HepG2 (cell line): Measurements from ENCODE around the gene IQCM. TPM values are rescaled to one million over a fixed set of nuclear protein-coding genes. Genes with fewer than 3 reads are reported as not detected.

Experiments
- ATAC-seq: fragments of 200-7000 bp; cut with Tn5 transposase; 3 replicates; pipeline ENCODE4 v1.9.1; 2020; ENCODE audit warnings: mild to moderate bottlenecking, moderate library complexity
- BruUV-seq: library from RNA; stranded (reverse); fragments of 400-500 nt; replicated peaks from 2 replicates; lab custom pipeline; 2021; lab: Mats Ljungman, UMichigan
- CTCF ChIA-PET: fragments of 300-600 bp; formaldehyde crosslinking; extraction: SDS; loops from one replicate; lab custom pipeline; 2021; ENCODE audit warnings: low total read pairs, inconsistent platforms, low intra/inter-chr PET ratio; lab: Yijun Ruan, JAX
- POLR2A ChIA-PET: fragments of 350-600 bp; sonication (Branson Sonifier 250); formaldehyde crosslinking; loops from one replicate; lab custom pipeline; 2020; ENCODE audit warnings: antibody characterized with exemption, inconsistent platforms; lab: Yijun Ruan, JAX
- DNase-seq: peaks from one replicate; pipeline ENCODE4 v3.0.0-alpha.2; 2015; ENCODE audit warnings: low spot score
- FAIRE-seq: peaks from 3 replicates; lab custom pipeline; 2011; peaks lifted over from hg19 to GRCh38; lab: Jason Lieb, UNC
- H2AFZ ChIP-seq: one replicate; pipeline ENCODE4 v1.6.1; 2011; ENCODE audit warnings: low read length, inconsistent platforms
- H3K27ac ChIP-seq: fragments of 300-600 bp; 3 replicates; pipeline ENCODE4 v1.8.0; 2011; ENCODE audit warnings: mixed run types, mild to moderate bottlenecking, mixed read lengths, low read length, inconsistent platforms; ENCODE audit not compliant: insufficient read depth; ENCODE audit errors: extremely low read length
- H3K27me3 ChIP-seq, 2 experiments: fragments of 200-600 bp in 1 of 2; 2 replicates in 1 of 2; 3 replicates in 1 of 2; pipeline versions ENCODE4 v1.6.0 to v1.8.0; 2011; ENCODE audit warnings: low read length in 2 of 2, mild to moderate bottlenecking in 2 of 2, moderate library complexity in 2 of 2, inconsistent platforms in 1 of 2; ENCODE audit not compliant: insufficient read depth in 2 of 2, control insufficient read depth in 1 of 2
- H3K36me3 ChIP-seq, 2 experiments: fragments of 200-600 bp in 1 of 2; replicated peaks in 1 of 2; 2 replicates in 1 of 2; 3 replicates in 1 of 2; pipeline versions ENCODE4 v1.5.1 to v1.8.0; 2011; ENCODE audit warnings: low read length in 2 of 2, inconsistent platforms in 1 of 2; ENCODE audit not compliant: insufficient read depth in 2 of 2, control insufficient read depth in 1 of 2
- H3K4me1 ChIP-seq: 2 replicates; pipeline ENCODE4 v1.5.1; 2012; ENCODE audit warnings: low read length, inconsistent platforms; ENCODE audit not compliant: insufficient read depth
- H3K4me2 ChIP-seq: 2 replicates; pipeline ENCODE4 v1.6.0; 2011; ENCODE audit warnings: low read depth, low read length, inconsistent platforms
- H3K4me3 ChIP-seq, 3 experiments: fragments of 200-600 bp in 1 of 3; sonication (generic), shearing (Covaris generic) in 1 of 3; replicated peaks in 1 of 3; 2 replicates each; pipeline ENCODE4 v1.5.1; 2011 to 2016; ENCODE audit warnings: low read length in 3 of 3, inconsistent platforms in 2 of 3, low read depth in 2 of 3, mild to moderate bottlenecking in 2 of 3, control low read depth in 1 of 3, mixed read lengths in 1 of 3; ENCODE audit not compliant: insufficient read depth in 1 of 3
- H3K79me2 ChIP-seq: one replicate; pipeline ENCODE4 v1.6.1; 2011; ENCODE audit warnings: low read length, inconsistent platforms; ENCODE audit not compliant: insufficient read depth
- H3K9ac ChIP-seq: 2 replicates; pipeline ENCODE4 v1.6.0; 2011; ENCODE audit warnings: mild to moderate bottlenecking, low read depth, low read length, inconsistent platforms; ENCODE audit not compliant: insufficient read depth
- H3K9me3 ChIP-seq: 2 replicates; pipeline ENCODE4 v1.5.1; 2012; ENCODE audit warnings: mild to moderate bottlenecking, low read length
- H4K20me1 ChIP-seq: 2 replicates; pipeline ENCODE4 v1.6.0; 2011; ENCODE audit warnings: inconsistent platforms, mild to moderate bottlenecking, low read length, moderate library complexity; ENCODE audit not compliant: insufficient read depth
- CTCF ChIP-seq: sonication (generic); formaldehyde crosslinking; IDR thresholded peaks from 2 replicates; pipeline ENCODE4 v1.5.0; 2020; ENCODE audit warnings: mild to moderate bottlenecking, missing genetic modification reagents, moderate library complexity
- RAD21 ChIP-seq: fragments of 450-650 bp; formaldehyde crosslinking; IDR thresholded peaks from 2 replicates; pipeline ENCODE4 v1.5.0; 2020; ENCODE audit warnings: mild to moderate bottlenecking
- TBL1XR1 ChIP-seq: fragments of 150-350 bp; IDR thresholded peaks from 2 replicates; pipeline ENCODE4 v1.6.1; 2014; ENCODE audit warnings: borderline replicate concordance, low read length; ENCODE audit not compliant: partially characterized antibody
- ZNF484 ChIP-seq: sonication (generic); formaldehyde crosslinking; IDR thresholded peaks from 2 replicates; pipeline ENCODE4 v1.5.1; 2020; ENCODE audit warnings: mild to moderate bottlenecking, low read depth, missing genetic modification reagents, borderline replicate concordance
- ZNF589 ChIP-seq: sonication (generic); formaldehyde crosslinking; conservative IDR thresholded peaks from 2 replicates; pipeline ENCODE4 v1.8.0; 2022; ENCODE audit warnings: mild to moderate bottlenecking, moderate library complexity, missing genetic modification reagents
- ZNF615 ChIP-seq: sonication (generic); formaldehyde crosslinking; IDR thresholded peaks from 2 replicates; pipeline ENCODE4 v1.5.0; 2020; ENCODE audit warnings: mild to moderate bottlenecking, missing genetic modification reagents, borderline replicate concordance
- ZNF629 ChIP-seq: sonication (generic); formaldehyde crosslinking; conservative IDR thresholded peaks from 2 replicates; pipeline ENCODE4 v1.5.0; 2020; ENCODE audit warnings: missing genetic modification reagents
- ZNF775 ChIP-seq: sonication (generic); formaldehyde crosslinking; IDR thresholded peaks from 2 replicates; pipeline ENCODE4 v1.4.0; 2020; ENCODE audit warnings: missing genetic modification reagents, mild to moderate bottlenecking, moderate library complexity, borderline replicate concordance
- WGBS: methylation state at CpG from one replicate; pipeline ENCODE4 v1.1.6; 2017; ENCODE audit warnings: low lambda C conversion rate; 5-methylcytosine and 5-hydroxymethylcytosine counted together
- in situ Hi-C: cut with HindIII; loops from 2 replicates; pipeline ENCODE4 v1.10.0; 2017; ENCODE audit warnings: low pct_unique_long_range_greater_than_20kb; ENCODE audit not compliant: extremely low pct_ligation_motif_present
- intact Hi-C: fragments of 100-400 bp; cut with micrococcal nuclease; formaldehyde crosslinking; loops from one replicate; pipeline ENCODE4 v1.10.0; 2022; ENCODE audit not compliant: unreplicated experiment
- polyA plus RNA-seq, 8 experiments: library from polyadenylated mRNA; depleted of rRNA in 3 of 8; stranded (reverse) in 7 of 8; unstranded in 1 of 8; fragments of >200 nt; fragmentation: Illumina TruSeq in 4 of 8; extraction: Trizol in 4 of 8; gene quantifications; 2 replicates each; pipeline versions ENCODE4 v1.2.1 to v1.2.3, GENCODE V29; 2011 to 2016; ENCODE audit warnings: low read depth in 4 of 8, missing spikeins in 1 of 8, mixed read lengths in 1 of 8; ENCODE audit not compliant: insufficient read depth in 1 of 8
- total RNA-seq, 5 experiments: library from RNA; depleted of rRNA; stranded (reverse); fragments of >200 nt; fragmentation: Illumina TruSeq; extraction: Trizol; gene quantifications; 2 replicates each; pipeline ENCODE4 v1.2.3, GENCODE V29; 2016; ENCODE audit warnings: low read depth in 1 of 5
- TF ChIP-seq, protein P1 (sequence below): sonication (generic); formaldehyde crosslinking; IDR thresholded peaks from 2 replicates; pipeline ENCODE4 v1.8.0; 2023; ENCODE audit warnings: mild to moderate bottlenecking, missing genetic modification reagents

Gene IQCM
- total and polyA plus RNA-seq, 2 of the 13 experiments (the other 11 are each of a cell fraction or from before 2014, with no cell fraction given): not detected

DNA sequence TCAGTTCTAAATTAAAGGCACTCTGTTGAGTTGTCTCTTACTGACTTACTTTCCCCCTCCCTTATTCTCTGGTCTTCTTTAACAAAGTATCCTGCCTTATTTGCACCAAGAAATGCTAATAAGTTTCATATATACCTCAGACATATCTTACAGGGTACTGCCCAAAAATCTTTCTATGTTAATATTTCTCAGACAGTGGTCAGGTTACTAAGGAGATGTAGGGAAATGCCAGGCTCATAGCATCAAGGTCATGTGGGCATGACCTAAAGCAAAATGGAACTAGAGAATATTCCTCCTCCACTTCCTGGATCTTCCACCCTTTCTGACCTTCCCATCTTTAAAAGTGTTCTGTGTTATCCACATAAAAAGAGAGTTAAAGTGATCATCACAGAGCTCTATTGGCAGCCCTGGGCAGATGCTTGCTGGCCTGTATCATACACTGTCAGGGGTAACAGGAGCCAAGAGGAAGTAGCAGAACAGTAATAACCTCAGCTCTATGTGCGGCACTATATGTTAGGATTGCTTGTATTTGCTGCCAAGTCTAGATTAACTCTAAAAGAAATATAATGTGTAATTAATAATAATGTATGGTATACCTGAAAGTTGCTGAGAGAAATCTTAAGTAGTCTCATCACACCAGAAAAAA lies 74.3 kb downstream of the IQCM start:
- H3K27me3 ChIP-seq: no peaks in the 10 kb centered on the region
- CTCF ChIA-PET: no interaction called here

More for the DNA sequence above, 74.3 kb downstream of the IQCM start:
- Histone ChIP-seq H3K4me1 (no peaks in the 10 kb centered on the region), H3K4me2 (no peak overlapping the region), H3K79me2 (no peaks in the 10 kb centered on the region), H3K4me3 (no peak overlapping the region), H4K20me1 (no peaks in the 10 kb centered on the region), H3K9me3 (no peaks in the 10 kb centered on the region), H3K9ac (no peak overlapping the region), H3K36me3 (no peaks in the 10 kb centered on the region), H3K27ac (no peak overlapping the region), H2AFZ (no peak overlapping the region)
- no TSS peak for BruUV-seq
- in situ Hi-C loops: no loop called here
- no peak for TF ChIP-seq ZNF484
- no peak for TF ChIP-seq ZNF615
- TF ChIP-seq RAD21 (CRISPR knock-in tag): no peak
- no peak for TF ChIP-seq CTCF (CRISPR knock-in tag)
- TF ChIP-seq ZNF589 (CRISPR knock-in tag): no peak
- no peak for TF ChIP-seq ZNF629
- TF ChIP-seq TBL1XR1: no peak
- TF ChIP-seq, protein P1, sequence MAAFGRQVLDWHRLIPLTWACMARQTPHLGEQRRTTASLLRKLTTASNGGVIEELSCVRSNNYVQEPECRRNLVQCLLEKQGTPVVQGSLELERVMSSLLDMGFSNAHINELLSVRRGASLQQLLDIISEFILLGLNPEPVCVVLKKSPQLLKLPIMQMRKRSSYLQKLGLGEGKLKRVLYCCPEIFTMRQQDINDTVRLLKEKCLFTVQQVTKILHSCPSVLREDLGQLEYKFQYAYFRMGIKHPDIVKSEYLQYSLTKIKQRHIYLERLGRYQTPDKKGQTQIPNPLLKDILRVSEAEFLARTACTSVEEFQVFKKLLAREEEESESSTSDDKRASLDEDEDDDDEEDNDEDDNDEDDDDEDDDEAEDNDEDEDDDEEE (CRISPR knock-in tag): no peak
- no peak for TF ChIP-seq ZNF775 (CRISPR knock-in tag)
- no peak for DNase-seq
- no peak for FAIRE-seq
- no peak for ATAC-seq
- intact Hi-C loops: no loop called here
- POLR2A ChIA-PET: no interaction called here
- 0% methylated on average over 1 of the region's 1 CpG for WGBS
